ENCODE data around the gene SP140L. TPM values are rescaled to one million over a fixed set of nuclear protein-coding genes. Genes with fewer than 3 reads are reported as not detected.

SP140L gene
- total RNA-seq (154 and 167 TPM in 2 replicates), polyA plus RNA-seq (94.6 and 161 TPM in 2 replicates), polyA minus RNA-seq (24.8 and 42.6 TPM in 2 replicates)
- 106 TPM for total RNA-seq (2013)

GRCh38 chr2:230326453-230327417, at the start of gene SP140L:
TSS of gene SP140L (plus strand) at chr2:230327193. CDS start at chr2:230327270, 77 bp downstream.
- Histone ChIP-seq H3K36me3 (replicated peaks in 1 of 2; ENCODE audit: control extremely low read depth in 1 of 2, control insufficient read depth in 1 of 2, extremely low read depth in 1 of 2, insufficient read depth in 2 of 2, low read length in 1 of 2) (peaks cover 0 to 28% of the 10 kb centered on the region in 2 experiments), H3K4me3 (ENCODE audit: control extremely low read depth in 1 of 5, extremely low read depth in 1 of 5, insufficient read depth in 1 of 5, low read depth in 2 of 5, low read length in 4 of 5) (peak within 1 kb of the TSS; percentile 62 to 83 (median 72)), H3K79me2 (ENCODE audit: control insufficient read depth, insufficient read depth, low read length) (peaks cover 73% of the 10 kb centered on the region), H3K27ac (ENCODE audit: low read length in 2 of 2) (peak within 1 kb of the TSS; percentile 95), H3K9ac (ENCODE audit: low read length) (peak within 1 kb of the TSS; percentile 84), H3K4me1 (ENCODE audit: control insufficient read depth in 2 of 2, insufficient read depth in 2 of 2, low read length in 2 of 2) (peaks cover 52 to 72% of the 10 kb centered on the region in 2 donors), H3K4me2 (replicated peaks; ENCODE audit: low read depth, low read length, poor library complexity, severe bottlenecking) (peak within 1 kb of the TSS; percentile 83), H3K27me3 (replicated peaks in 1 of 4; ENCODE audit: control extremely low read depth in 1 of 4, control insufficient read depth in 3 of 4, insufficient read depth in 4 of 4, low read length in 3 of 4) (no peaks in the 10 kb centered on the region), H2AFZ (ENCODE audit: insufficient read depth, low read depth, low read length, poor library complexity, severe bottlenecking) (peak within 1 kb of the TSS; percentile 66), H4K20me1 (ENCODE audit: control insufficient read depth, insufficient read depth, low read length, poor library complexity, severe bottlenecking) (peaks cover 3% of the 10 kb centered on the region), H3K9me3 (ENCODE audit: control extremely low read depth in 1 of 3, control insufficient read depth in 2 of 3, insufficient read depth in 1 of 3, low read length in 2 of 3) (peaks cover 0 to 10% (median 0%) of the 10 kb centered on the region in 3 donors)
- Mint-ChIP-seq H3K4me3 (peak within 1 kb of the TSS; percentile 98), H3K27me3 (no peaks in the 10 kb centered on the region), H3K9me3 (ENCODE audit: insufficient read depth) (no peaks in the 10 kb centered on the region), H3K27ac (peak within 1 kb of the TSS; percentile 99), H3K4me1 (peaks cover 73% of the 10 kb centered on the region)
- DNase-seq (peak; percentile 78), ATAC-seq (ENCODE audit: low read depth) (peak; percentile 94)
- 0% methylated on average over 5 of the region's 11 CpGs for WGBS (ENCODE audit: insufficient coverage)
- POLR2A ChIA-PET: interaction anchor here (0.6 to 1.6 kb wide), 9 partner anchors 8 to 276 kb away, joined by 3 to 9 read pairs (median 3); no protein-coding TSS in a partner anchor
- CTCF ChIA-PET: interaction anchor here (0.5 to 2.4 kb wide), 6 partner anchors 8 to 387 kb away, joined by 3 to 14 read pairs (median 3); no protein-coding TSS in a partner anchor
- intact Hi-C loops (cut with micrococcal nuclease): loop anchor here (1.0 to 5.0 kb wide), 6 partner anchors 8 to 386 kb away; partner anchors contain the start of genes CAB39 and SP110
- TF ChIP-seq EZH2 (IDR thresholded peaks at IDR 0.05; ENCODE audit: borderline replicate concordance, insufficient read depth, low read depth, low read length, poor library complexity, severe bottlenecking): no peak
- TF ChIP-seq, protein P1, sequence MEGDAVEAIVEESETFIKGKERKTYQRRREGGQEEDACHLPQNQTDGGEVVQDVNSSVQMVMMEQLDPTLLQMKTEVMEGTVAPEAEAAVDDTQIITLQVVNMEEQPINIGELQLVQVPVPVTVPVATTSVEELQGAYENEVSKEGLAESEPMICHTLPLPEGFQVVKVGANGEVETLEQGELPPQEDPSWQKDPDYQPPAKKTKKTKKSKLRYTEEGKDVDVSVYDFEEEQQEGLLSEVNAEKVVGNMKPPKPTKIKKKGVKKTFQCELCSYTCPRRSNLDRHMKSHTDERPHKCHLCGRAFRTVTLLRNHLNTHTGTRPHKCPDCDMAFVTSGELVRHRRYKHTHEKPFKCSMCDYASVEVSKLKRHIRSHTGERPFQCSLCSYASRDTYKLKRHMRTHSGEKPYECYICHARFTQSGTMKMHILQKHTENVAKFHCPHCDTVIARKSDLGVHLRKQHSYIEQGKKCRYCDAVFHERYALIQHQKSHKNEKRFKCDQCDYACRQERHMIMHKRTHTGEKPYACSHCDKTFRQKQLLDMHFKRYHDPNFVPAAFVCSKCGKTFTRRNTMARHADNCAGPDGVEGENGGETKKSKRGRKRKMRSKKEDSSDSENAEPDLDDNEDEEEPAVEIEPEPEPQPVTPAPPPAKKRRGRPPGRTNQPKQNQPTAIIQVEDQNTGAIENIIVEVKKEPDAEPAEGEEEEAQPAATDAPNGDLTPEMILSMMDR (IDR thresholded peaks at IDR 0.05): no peak

All from B cell (primary cell).